Nephron progenitor cell (in vitro differentiated cells): Measurements from ENCODE around the gene MAGOHB.
A peak's percentile ranks its signal among the peaks of the same experiment; 100 is the strongest.
"Not testable (repeated sequence)": the region's sequence is repeated elsewhere in the genome, so short reads cannot be mapped to it uniquely, and the experiment has no call there.

Source experiments
- DNase-seq: peaks from one replicate; pipeline ENCODE4 v3.0.0; 2021
- H3K27ac Mint-ChIP-seq: 2 replicates; pipeline ENCODE4 v1.8.0; 2021; ENCODE audit warnings: mild to moderate bottlenecking, moderate library complexity, mixed read lengths
- H3K27me3 Mint-ChIP-seq: 2 replicates; pipeline ENCODE4 v1.8.0; 2021; ENCODE audit warnings: mild to moderate bottlenecking, low read depth, mixed read lengths; ENCODE audit not compliant: poor library complexity
- H3K36me3 Mint-ChIP-seq: 2 replicates; pipeline ENCODE4 v1.8.0; 2021; ENCODE audit warnings: low read depth, mixed read lengths
- H3K4me1 Mint-ChIP-seq: 2 replicates; pipeline ENCODE4 v1.8.0; 2021; ENCODE audit warnings: mixed read lengths
- H3K4me3 Mint-ChIP-seq: 2 replicates; pipeline ENCODE4 v1.8.0; 2021; ENCODE audit warnings: mild to moderate bottlenecking, moderate library complexity, mixed read lengths
- H3K9me3 Mint-ChIP-seq: 2 replicates; pipeline ENCODE4 v1.8.0; 2021; ENCODE audit warnings: mild to moderate bottlenecking, moderate library complexity, mixed read lengths
- TF ChIP-seq, protein P1 (sequence below): fragments of 200-600 bp; sonication (generic); IDR thresholded peaks from 2 replicates; pipeline ENCODE4 v1.5.0; 2021; ENCODE audit warnings: antibody characterized with exemption

Gene MAGOHB

DNA sequence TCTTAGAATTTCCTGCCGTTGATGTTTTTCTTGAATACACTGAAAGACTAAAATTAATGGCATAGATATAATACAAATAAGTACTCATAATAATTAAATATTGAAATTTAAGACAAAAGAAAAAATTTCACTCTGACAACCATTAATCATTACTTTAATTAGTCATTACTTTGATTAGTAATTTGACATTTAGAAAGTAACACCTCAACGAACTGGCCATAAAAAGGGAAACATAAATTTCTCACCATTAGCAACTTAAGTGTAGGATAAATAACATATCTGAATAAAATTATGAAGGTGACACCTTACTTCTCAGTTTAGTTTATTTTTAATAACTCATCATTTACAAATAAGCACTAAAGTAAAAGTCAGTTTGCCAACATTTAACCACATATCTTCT lies 17.5 kb downstream of the MAGOHB start:
- peaks cover 8% of the 10 kb centered on the region for H3K36me3 Mint-ChIP-seq
- H3K27ac Mint-ChIP-seq: no peak overlapping the region
- DNase-seq: no peak
- no peak overlapping the region for H3K4me3 Mint-ChIP-seq
- no peaks in the 10 kb centered on the region for H3K9me3 Mint-ChIP-seq
- H3K27me3 Mint-ChIP-seq: no peaks in the 10 kb centered on the region
- no peaks in the 10 kb centered on the region for H3K4me1 Mint-ChIP-seq
- TF ChIP-seq, protein P1, sequence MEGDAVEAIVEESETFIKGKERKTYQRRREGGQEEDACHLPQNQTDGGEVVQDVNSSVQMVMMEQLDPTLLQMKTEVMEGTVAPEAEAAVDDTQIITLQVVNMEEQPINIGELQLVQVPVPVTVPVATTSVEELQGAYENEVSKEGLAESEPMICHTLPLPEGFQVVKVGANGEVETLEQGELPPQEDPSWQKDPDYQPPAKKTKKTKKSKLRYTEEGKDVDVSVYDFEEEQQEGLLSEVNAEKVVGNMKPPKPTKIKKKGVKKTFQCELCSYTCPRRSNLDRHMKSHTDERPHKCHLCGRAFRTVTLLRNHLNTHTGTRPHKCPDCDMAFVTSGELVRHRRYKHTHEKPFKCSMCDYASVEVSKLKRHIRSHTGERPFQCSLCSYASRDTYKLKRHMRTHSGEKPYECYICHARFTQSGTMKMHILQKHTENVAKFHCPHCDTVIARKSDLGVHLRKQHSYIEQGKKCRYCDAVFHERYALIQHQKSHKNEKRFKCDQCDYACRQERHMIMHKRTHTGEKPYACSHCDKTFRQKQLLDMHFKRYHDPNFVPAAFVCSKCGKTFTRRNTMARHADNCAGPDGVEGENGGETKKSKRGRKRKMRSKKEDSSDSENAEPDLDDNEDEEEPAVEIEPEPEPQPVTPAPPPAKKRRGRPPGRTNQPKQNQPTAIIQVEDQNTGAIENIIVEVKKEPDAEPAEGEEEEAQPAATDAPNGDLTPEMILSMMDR: no peak

DNA sequence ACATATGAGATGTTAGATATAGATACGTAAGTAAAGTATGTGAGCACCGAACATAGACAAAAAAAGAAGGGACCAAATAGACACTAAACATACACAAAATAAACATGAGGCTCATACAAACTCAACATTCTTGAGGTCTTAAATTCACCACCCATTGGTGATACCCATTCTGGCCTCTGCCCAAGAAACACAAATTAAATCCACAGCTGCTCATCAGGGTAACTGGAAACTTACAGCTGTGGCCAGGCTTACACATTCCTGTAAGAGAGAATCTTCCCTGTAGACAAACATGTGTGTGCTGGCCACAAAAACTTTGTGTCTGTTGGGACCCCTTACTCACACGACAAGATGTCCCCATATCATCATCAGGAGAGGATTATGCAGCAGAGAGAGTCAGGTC lies 22.4 kb downstream of the MAGOHB start:
- Mint-ChIP-seq H3K36me3 (peaks cover 19% of the 10 kb centered on the region), H3K27ac (no peak overlapping the region), H3K9me3 (no peaks in the 10 kb centered on the region), H3K4me3 (no peak overlapping the region), H3K4me1 (no peaks in the 10 kb centered on the region), H3K27me3 (no peaks in the 10 kb centered on the region)
- TF ChIP-seq, protein P1: no peak
- no peak for DNase-seq

DNA sequence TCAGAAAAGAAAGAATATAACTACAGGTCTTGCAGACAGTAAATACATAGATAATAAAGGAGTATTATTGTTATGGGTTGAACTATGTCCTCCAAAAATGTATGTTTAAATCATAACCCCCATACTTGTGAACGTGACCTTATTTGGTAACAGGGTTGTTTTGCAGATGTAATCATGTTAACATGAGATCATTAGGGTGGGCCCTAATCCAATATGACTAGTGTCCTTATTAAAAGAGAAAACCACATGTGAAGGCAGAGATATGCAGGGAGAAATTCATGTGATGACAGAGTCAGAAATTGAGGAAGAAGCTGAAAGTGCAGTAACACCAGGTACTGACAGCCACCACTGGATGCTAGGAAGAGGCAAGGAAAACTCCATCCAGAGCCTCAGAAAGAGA lies 29.0 kb downstream of the MAGOHB start:
- H3K27me3 Mint-ChIP-seq: no peaks in the 10 kb centered on the region
- H3K4me1 Mint-ChIP-seq: no peaks in the 10 kb centered on the region
- TF ChIP-seq, protein P1: no peak
- no peak overlapping the region for H3K4me3 Mint-ChIP-seq
- H3K36me3 Mint-ChIP-seq: peaks cover 65% of the 10 kb centered on the region
- no peak for DNase-seq
- H3K9me3 Mint-ChIP-seq: peaks cover 31% of the 10 kb centered on the region
- H3K27ac Mint-ChIP-seq: no peak overlapping the region

DNA sequence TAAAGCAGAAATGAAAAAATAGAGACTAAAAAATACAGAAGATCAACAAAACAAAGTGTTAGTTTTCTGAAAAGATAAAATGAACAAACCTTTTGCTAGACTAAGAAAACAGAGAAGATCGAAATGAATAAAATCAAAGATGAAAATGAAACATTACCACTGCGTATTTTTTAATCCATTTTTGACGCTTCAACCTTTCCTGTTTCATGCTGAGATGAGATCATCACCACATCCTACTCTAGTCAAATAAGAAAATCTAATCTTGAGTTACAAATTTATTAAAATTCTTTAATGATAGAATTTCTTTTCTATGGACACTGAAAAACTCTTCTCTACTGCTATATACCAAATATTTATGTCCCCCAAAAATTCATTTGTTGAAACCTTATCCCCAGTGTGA lies 30.7 kb downstream of the MAGOHB start:
- Mint-ChIP-seq H3K4me3 (no peak overlapping the region), H3K9me3 (peaks cover 31% of the 10 kb centered on the region), H3K36me3 (peaks cover 59% of the 10 kb centered on the region), H3K27ac (no peak overlapping the region), H3K4me1 (no peaks in the 10 kb centered on the region), H3K27me3 (no peaks in the 10 kb centered on the region)
- no peak for DNase-seq
- TF ChIP-seq, protein P1: no peak

DNA sequence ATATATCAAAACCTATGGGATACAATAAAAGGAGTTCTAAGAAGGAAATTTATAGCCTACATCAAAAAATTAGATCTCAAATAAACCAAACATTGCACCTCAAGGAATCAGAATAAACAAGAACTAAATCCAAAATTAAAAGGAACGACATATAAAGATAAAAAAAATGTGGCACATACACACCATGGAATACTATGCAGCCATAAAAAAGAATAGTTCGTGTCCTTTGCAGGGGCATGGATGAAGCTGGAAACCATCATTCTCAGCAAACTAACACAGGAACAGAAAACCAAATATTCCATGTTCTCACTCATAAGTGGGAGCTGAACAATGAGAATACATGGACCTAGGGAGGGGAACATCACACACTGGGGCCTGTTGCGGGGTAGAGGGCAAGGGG lies 31.3 kb downstream of the MAGOHB start:
- Mint-ChIP-seq H3K36me3 (peaks cover 54% of the 10 kb centered on the region), H3K9me3 (peaks cover 31% of the 10 kb centered on the region)
- H3K27ac Mint-ChIP-seq, H3K4me3 Mint-ChIP-seq, H3K27me3 Mint-ChIP-seq, H3K4me1 Mint-ChIP-seq, DNase-seq: not testable (repeated sequence)

DNA sequence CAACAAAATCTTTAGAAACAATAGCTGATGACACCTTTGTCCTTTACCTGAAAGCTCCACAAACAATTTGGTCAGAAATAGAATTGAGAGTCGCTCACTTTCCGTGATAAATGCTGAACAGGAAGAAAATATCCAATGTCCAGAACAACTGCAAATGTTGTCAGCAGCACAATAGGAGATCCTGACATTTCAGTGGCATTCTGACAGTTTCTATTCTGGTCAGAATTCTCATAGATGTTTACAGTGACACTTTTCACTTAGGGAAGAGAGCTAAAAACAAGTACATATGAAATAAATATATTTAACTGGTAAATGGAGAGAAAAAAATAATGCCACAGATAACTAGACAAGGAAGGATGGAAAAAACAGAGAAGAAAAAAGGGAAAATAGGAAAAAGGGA lies 39.1 kb downstream of the MAGOHB start:
- Mint-ChIP-seq H3K27ac (no peak overlapping the region), H3K4me1 (peaks cover 5% of the 10 kb centered on the region), H3K27me3 (no peaks in the 10 kb centered on the region), H3K9me3 (peaks cover 13% of the 10 kb centered on the region), H3K4me3 (no peak overlapping the region), H3K36me3 (no peaks in the 10 kb centered on the region)
- TF ChIP-seq, protein P1: no peak
- no peak for DNase-seq

DNA sequence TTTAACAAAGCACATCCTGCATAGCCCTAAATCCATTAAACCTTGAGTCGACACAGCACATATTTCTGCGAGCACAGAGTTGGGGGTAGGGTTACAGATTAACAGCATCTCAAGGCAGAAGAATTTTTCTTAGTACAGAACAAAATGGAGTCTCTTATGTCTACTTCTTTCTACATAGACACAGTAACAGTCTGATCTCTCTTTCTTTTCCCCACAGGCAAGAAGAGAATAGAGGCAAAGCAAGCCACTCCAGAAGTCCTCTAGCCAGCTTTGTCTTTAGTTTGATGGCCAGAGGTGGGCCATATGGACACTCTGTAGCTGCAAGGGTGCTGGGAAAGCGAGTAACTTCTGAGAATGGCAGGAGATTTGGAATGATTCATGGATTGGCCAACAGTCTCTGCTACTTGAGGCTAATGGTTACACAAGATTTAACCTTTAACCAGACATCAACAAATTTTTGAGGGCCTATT lies 41.4 kb downstream of the MAGOHB start:
- H3K4me3 Mint-ChIP-seq, DNase-seq, H3K27me3 Mint-ChIP-seq, H3K36me3 Mint-ChIP-seq, H3K4me1 Mint-ChIP-seq: not testable (repeated sequence)
- H3K27ac Mint-ChIP-seq: peak overlapping the region; percentile 78
- H3K9me3 Mint-ChIP-seq: peaks cover 13% of the 10 kb centered on the region
